Measurements from ENCODE around the gene YTHDF1.

GRCh38 chr20:63166193-63167020, 49.5 kb downstream of the YTHDF1 start:
- TF ChIP-seq POLR2AphosphoS5 (IDR thresholded peaks at IDR 0.05) (no peak), CTCF (IDR thresholded peaks at IDR 0.05) (no peak), EP300 (IDR thresholded peaks at IDR 0.05) (no peak)

Measured in upper lobe of left lung (tissue), 4 donors.